ENCODE results near the gene DIPK2B.

DIPK2B gene

DNA sequence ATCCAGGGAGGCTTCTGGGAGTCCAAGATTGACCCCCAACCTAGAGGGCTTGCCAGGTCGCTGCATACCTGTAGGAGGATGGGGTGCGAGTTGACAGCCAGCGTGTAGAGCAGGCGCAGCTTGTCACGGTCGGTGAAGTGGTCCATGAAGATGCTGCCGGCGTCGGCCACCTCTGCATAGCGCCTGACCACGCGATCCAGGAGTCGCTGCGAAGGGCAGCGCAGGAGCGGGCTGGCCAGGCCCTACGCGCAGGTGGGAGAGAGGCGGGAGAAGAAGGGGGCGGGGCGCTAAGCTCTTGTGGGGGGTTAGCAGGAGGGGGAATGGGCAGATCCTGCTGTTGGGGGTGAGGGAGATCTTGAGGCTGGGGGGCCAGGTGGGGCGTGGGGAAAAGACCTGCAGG, 43.0 kb downstream of the DIPK2B start:
- DNase-seq (ENCODE audit: low read depth), result no peak

- no peak for DNase-seq (ENCODE audit: low read depth)
Measured at GRCh38 chrX:45154462-45154861, 46.2 kb downstream of the DIPK2B start.

DNA sequence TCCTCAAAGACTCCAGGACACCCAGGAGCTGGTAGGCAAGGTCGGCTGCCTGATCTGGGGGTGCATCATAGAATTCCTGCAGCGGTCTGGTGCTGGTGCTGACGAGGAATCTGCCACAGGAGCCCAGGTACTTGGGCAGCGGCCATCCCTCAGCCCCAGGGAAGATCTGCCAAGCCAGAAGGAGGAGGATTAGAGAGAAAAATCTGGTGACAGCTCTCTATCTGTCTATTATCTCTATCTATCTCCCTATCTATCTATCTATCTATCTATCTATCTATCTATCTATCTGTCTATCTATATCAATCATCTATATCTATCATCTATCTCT, 46.7 kb downstream of the DIPK2B start:
- DNase-seq (ENCODE audit: low read depth), result no peak
